RWPE2 (cell line): ENCODE data around the gene KCNG4.

ENCODE experiments used
- ATAC-seq: fragments of 200-7000 bp; cut with Tn5 transposase; 3 replicates; pipeline ENCODE4 v1.9.1; 2021; ENCODE audit warnings: low read depth
- DNase-seq: peaks from one replicate; pipeline ENCODE4 v3.0.0-alpha.2; 2020; ENCODE audit warnings: low spot score
- H3K27ac ChIP-seq: fragments of 450-650 bp; 2 replicates; pipeline ENCODE4 v1.5.1; 2017; ENCODE audit warnings: mild to moderate bottlenecking; ENCODE audit not compliant: poor library complexity, severe bottlenecking
- H3K27me3 ChIP-seq: fragments of 250-450 bp; sonication (Bioruptor Pico); 2 replicates; pipeline ENCODE4 v1.5.1; 2021; ENCODE audit warnings: mild to moderate bottlenecking, moderate library complexity; ENCODE audit not compliant: insufficient read depth, poor library complexity, severe bottlenecking
- H3K36me3 ChIP-seq: fragments of 250-450 bp; sonication (Bioruptor Pico); 2 replicates; pipeline ENCODE4 v1.5.1; 2020; ENCODE audit warnings: low read depth, mild to moderate bottlenecking, moderate library complexity
- H3K4me1 ChIP-seq: fragments of 250-450 bp; sonication (Bioruptor Pico); 2 replicates; pipeline ENCODE4 v1.5.1; 2021; ENCODE audit warnings: mild to moderate bottlenecking, moderate library complexity; ENCODE audit not compliant: insufficient read depth, poor library complexity, severe bottlenecking
- H3K4me3 ChIP-seq: fragments of 250-450 bp; sonication (Bioruptor Pico); 2 replicates; pipeline ENCODE4 v1.5.1; 2021; ENCODE audit warnings: mild to moderate bottlenecking, moderate library complexity; ENCODE audit not compliant: severe bottlenecking
- H3K9me3 ChIP-seq: fragments of 250-450 bp; sonication (Bioruptor Pico); 2 replicates; pipeline ENCODE4 v1.5.1; 2021; ENCODE audit warnings: mild to moderate bottlenecking, moderate library complexity; ENCODE audit not compliant: severe bottlenecking
- CTCF ChIP-seq: fragments of 450-650 bp; IDR thresholded peaks from one replicate; pipeline ENCODE4 v1.5.1; 2017; ENCODE audit warnings: mild to moderate bottlenecking, moderate library complexity; ENCODE audit not compliant: poor library complexity, severe bottlenecking

Gene KCNG4

DNA sequence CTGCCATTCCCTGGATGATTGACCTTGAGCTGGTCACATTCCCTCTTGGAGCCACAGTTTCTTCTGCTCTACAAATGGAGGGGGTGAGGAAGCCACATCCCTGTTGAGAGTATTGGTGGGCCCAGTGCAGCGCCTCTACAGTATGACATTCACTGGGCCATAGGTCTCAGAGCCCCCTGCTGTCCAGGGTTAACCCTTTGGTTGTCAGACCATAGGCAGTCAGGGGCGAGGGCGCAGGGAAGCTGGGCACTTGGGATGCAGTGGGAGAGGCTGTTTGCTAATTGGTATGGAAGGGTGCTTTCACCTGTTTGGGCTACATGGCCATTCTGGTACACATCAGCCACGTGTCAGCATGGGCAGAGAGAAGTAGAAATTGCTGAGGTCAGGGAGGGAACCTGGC, 27.6 kb upstream of the KCNG4 start:
- DNase-seq (no peak), ATAC-seq (no peak)
- H3K36me3 ChIP-seq: no peaks in the 10 kb centered on the region
- no peak for TF ChIP-seq CTCF
- no peaks in the 10 kb centered on the region for H3K4me1 ChIP-seq
- H3K27ac ChIP-seq: no peak overlapping the region
- H3K9me3 ChIP-seq: no peaks in the 10 kb centered on the region
- no peaks in the 10 kb centered on the region for H3K27me3 ChIP-seq
- H3K4me3 ChIP-seq: no peak overlapping the region

DNA sequence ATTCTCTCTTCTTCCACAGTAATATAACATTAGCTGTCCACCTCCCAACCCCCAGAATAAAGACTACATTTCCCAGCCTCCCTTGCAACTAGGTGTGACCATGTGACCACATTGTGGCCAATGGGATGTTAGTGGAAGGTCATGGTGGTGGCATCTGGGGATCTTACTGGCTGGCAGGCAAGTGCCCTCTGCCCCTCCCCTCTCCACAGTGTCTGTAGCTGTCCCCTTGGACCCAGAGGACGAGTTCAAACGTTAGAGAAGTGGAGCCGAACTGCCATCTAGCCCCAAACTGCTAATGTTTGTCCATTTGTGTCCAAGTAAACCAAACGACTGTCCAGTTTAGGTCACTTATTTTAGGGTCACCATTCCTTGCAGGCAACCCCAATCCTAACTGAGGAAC, 26.6 kb upstream of the KCNG4 start:
- no peaks in the 10 kb centered on the region for H3K27me3 ChIP-seq
- no peaks in the 10 kb centered on the region for H3K36me3 ChIP-seq
- H3K27ac ChIP-seq: no peak overlapping the region
- no peak for TF ChIP-seq CTCF
- no peak overlapping the region for H3K4me3 ChIP-seq
- DNase-seq: no peak
- peak; percentile 93 for ATAC-seq
- no peaks in the 10 kb centered on the region for H3K4me1 ChIP-seq
- no peaks in the 10 kb centered on the region for H3K9me3 ChIP-seq

- no peaks in the 10 kb centered on the region for H3K27me3 ChIP-seq
- H3K4me1 ChIP-seq: no peaks in the 10 kb centered on the region
- no peaks in the 10 kb centered on the region for H3K9me3 ChIP-seq
- no peaks in the 10 kb centered on the region for H3K36me3 ChIP-seq
- no peak for TF ChIP-seq CTCF
- DNase-seq: no peak
- no peak overlapping the region for H3K27ac ChIP-seq
- H3K4me3 ChIP-seq: no peak overlapping the region
- ATAC-seq: no peak
Observed at GRCh38 chr16:84262939-84263338, 23.1 kb upstream of the KCNG4 start.

GRCh38 chr16:84262031-84262430, 22.2 kb upstream of the KCNG4 start:
- H3K27ac ChIP-seq: no peak overlapping the region
- DNase-seq (no peak), ATAC-seq (no peak)
- H3K36me3 ChIP-seq: no peaks in the 10 kb centered on the region
- no peaks in the 10 kb centered on the region for H3K4me1 ChIP-seq
- no peaks in the 10 kb centered on the region for H3K27me3 ChIP-seq
- no peak for TF ChIP-seq CTCF
- no peaks in the 10 kb centered on the region for H3K9me3 ChIP-seq
- no peak overlapping the region for H3K4me3 ChIP-seq

DNA sequence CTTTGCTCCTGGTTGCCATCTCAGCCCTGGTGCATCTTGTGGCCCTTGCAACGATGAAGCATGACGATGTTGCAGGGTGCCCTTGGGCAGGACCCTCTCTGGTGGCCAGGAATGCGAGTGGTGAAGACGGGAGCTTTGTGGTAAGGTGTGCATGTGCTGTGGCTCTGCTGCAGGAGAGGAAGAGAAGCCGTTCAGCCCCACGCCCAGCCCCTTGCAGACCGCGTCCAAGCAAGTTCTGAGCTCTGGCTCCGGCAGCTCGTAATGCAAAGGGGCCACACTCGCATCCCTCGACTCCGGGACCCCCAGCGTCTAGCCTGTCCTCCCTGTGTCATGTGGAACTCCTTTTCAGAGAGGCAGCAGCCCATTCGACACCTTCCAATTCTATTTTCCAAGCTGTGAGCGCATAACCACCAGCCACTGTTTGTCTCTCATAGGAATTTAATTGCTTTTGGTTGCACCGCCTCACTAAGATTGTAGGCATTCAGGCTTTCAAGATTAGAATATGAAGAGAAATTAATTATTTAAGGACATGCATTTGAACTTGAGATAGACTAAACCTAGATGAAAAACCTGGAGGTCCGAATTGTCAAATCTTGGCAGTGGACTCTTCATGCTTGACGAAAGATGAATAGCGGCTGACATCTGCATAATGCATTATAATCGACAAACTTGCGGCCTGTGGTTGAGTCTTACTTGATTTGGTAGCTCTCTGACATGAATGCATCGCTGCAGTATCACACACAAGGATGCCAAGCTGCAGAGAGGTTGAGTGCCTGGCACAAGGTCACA, 21.1 kb upstream of the KCNG4 start:
- no peaks in the 10 kb centered on the region for H3K4me1 ChIP-seq
- ATAC-seq (no peak), DNase-seq (no peak)
- no peaks in the 10 kb centered on the region for H3K36me3 ChIP-seq
- no peaks in the 10 kb centered on the region for H3K9me3 ChIP-seq
- TF ChIP-seq CTCF: no peak
- H3K27me3 ChIP-seq: peaks cover 9% of the 10 kb centered on the region
- H3K4me3 ChIP-seq: no peak overlapping the region
- H3K27ac ChIP-seq: no peak overlapping the region
